ENCODE results near the gene ATG101.

The ATG101 gene

DNA sequence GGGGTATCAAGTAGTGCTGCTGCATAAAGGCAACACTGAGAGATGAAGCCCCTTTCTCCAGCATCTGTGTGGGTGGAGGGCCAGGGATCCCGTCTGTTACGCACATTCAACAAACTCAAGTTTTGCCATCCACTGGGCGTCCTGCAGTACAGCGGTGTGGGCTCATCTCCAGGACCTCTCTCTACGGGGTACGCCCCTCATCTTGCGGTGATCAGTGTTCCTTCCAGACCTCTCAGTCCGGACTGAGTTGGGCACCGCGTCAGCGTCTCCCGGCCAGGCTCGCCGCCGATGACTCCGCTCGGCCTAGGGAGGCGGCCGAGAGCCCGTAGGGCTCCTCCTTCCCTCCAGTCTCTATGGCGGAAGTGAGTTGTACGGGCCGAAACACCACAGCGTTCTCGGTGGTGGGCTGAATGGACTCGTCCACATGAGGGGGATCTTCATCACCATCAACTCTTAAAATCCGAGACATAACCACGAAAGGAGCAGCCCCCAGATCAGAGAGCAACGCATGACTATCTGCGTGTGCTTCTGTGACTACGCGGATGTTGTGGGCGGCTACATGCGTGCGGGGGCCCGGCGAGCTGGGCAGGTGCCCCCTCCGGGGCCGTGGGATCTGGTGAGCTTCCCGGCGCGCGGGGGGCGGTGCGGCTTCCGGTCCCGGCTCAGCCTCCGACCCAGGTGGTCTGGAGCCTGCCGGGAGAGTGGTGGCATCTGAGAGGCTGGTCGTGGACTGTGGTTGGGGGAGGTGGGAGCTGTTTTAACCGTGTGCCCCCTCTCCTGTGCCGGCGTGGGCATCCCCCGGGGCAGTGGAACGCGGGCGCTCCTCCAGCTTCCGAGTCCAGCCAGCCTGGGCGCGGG is at the start of gene ATG101:
Gene ATG101, plus strand, starts transcription at position 652 of the 858 bp plus-strand sequence. CDS start 3,673 bp downstream, outside the sequence.
- TF ChIP-seq GATA3 (IDR thresholded peaks at IDR 0.05; ENCODE audit: low read depth, low read length) = no peak
- TF ChIP-seq GATA2 (IDR thresholded peaks at IDR 0.05; ENCODE audit: low read depth, low read length) = no peak

DNA sequence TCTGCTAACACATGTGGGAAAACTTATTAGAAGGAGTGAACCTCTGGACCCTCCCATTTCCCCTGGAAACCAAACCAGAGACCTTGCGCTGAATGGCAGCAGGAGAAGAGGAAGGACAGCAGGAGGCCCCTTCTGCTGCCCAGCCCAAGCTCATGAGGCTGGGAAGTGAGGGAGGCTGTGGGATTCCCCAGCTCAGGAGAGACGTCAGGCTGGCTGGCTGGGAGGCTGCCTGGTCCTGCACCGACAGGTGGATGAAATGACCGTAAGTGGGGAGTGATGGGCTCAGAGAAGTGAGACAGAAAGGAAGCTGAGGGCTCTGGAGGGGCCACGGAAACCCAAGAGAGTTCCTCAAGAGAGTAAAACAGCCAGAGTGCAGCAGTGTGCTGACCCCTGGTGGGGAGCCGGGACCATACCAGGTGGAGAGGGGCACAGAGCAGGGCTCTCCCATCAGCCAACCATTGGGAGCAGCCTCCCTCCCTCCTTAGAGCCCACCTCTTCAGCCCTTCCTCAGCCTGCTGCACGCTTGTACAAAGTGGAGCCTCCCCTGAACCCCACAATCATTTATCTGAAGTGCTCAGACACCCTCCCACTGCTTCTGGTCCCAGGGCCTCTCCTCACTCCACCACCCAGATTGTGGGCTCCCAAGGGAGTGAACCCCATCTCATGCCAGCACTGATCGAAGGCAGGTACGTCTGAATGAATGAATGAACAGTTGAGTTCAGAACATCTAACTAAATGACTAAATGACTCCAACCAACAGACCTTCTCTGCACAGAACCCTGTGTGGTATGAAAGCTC is 49.0 kb upstream of the ATG101 start:
- TF ChIP-seq GATA3 (IDR thresholded peaks at IDR 0.05; ENCODE audit: low read depth, low read length) = no peak
- TF ChIP-seq GATA2 (IDR thresholded peaks at IDR 0.05; ENCODE audit: low read depth, low read length) = no peak

- TF ChIP-seq GATA2 (IDR thresholded peaks at IDR 0.05; ENCODE audit: low read depth, low read length) = no peak
- TF ChIP-seq GATA3 (IDR thresholded peaks at IDR 0.05; ENCODE audit: low read depth, low read length) = no peak
Measured at GRCh38 chr12:52022841-52023181, 47.0 kb upstream of the ATG101 start.

DNA sequence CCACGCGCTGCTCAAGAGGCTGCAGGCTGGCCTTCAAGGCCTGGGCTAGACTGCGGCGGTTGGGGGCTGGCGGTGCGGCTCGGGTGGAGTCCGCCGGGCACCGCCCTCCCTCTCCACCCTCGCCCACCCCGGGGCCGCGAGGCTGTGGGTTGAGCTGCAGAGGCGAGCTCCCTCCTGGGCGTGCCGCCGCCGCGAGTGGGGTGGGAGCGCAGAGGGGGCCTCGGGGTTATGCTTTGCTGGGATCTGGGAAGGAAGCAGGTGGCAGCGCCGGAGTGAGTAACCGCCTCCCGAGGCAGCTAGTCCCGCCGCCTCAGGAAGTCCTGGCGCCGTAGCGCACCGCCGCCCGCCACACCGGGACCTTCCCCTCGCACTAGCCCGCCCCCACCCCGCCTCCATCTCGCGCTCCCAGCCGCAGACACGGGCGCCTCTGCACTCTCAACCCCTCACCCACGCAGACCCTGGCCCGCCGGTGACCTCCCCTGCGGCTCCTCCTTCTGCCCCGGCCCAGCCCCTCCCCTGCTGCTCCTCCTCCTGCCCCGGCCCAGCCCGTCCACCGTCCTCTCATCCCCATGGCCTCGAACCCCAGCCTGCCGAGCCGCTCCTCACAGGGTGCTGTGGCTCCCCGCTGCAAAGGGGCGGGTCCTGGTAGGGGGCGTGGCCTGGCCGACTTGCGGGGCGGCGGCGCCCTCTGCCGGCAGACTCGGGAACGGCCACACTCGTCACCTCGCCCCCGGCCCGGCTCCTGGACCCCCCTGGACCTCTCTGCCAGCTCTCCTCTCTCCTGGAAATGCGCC is 46.4 kb upstream of the ATG101 start:
- TF ChIP-seq GATA2 (IDR thresholded peaks at IDR 0.05; ENCODE audit: low read depth, low read length) (no peak), GATA3 (IDR thresholded peaks at IDR 0.05; ENCODE audit: low read depth, low read length) (no peak)

DNA sequence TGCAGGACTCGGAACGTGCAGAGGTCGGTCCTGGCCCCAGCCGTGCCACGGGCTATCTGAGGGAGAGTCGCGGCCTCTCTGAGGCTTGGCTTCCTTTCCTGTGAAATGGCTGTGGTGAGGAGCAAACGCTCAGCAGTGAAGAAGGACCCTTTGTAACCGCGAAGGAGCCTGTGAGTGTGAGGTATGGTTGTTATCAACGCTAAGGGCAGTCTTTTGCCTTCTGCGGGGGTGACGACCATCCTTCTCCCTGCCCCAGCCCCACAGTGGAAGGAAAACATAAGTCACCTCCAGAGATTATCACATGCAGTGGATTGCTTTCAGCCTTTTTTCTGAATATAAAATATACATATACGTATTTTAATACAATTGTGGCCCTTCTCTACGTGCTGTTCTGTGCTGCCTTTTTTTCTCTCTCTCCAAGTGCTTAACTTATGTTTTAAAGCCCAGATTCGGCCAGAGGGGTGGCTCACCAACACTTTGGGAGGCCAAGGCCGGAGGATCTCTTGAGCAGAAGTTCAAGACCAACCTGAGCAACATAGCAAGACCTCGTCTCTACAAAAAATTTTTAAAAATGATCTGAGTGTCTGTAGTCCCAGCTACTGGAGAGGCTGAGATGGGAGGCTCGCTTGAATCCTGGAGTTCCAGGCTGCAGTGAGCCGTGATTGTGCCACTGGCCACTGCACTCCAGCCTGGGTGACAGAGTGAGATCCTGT is 45.6 kb upstream of the ATG101 start:
- TF ChIP-seq GATA3 (IDR thresholded peaks at IDR 0.05; ENCODE audit: low read depth, low read length) (no peak), GATA2 (IDR thresholded peaks at IDR 0.05; ENCODE audit: low read depth, low read length) (no peak)

DNA sequence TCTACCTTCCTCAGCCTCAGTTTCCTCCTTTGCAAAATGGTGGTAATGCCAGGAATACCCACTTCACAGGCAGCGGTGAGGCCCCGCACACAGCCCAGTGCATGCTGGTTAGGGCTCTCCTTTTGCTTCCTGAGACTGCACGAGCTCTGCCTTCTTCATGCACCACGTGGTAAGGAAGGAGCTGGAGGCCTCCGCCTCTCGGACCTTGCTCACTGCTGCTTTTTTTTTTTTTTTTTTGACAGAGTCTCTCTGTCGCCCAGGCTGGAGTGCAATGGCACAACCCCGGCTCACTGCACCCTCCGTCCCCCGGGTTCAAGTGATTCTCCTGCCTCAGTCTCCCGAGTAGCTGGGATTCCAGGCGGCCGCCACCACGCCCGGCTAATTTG is 44.9 kb upstream of the ATG101 start:
- TF ChIP-seq GATA2 (IDR thresholded peaks at IDR 0.05; ENCODE audit: low read depth, low read length) = no peak
- no peak for TF ChIP-seq GATA3 (IDR thresholded peaks at IDR 0.05; ENCODE audit: low read depth, low read length)

DNA sequence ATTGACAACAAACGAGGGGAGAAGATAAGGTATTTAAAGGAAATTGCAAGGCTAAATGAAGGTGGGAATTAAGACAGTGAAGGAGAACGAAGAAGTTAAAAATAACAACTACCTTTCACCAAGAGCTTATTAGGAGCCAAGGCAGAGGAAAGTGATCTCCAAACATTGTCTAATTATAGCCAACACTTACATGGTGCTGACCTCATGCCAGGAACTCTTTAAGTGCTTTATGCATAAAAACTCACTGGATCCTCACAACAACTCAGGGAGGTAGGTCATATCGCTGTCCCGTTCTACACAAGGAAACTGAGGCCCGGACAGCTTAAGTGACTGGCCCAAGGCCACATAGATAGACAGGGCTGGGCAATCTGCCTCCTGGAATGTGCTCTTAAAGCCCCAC is 43.5 kb upstream of the ATG101 start:
- TF ChIP-seq GATA3 (IDR thresholded peaks at IDR 0.05; ENCODE audit: low read depth, low read length) (no peak), GATA2 (IDR thresholded peaks at IDR 0.05; ENCODE audit: low read depth, low read length) (no peak)

- TF ChIP-seq GATA3 (IDR thresholded peaks at IDR 0.05; ENCODE audit: low read depth, low read length) = no peak
- no peak for TF ChIP-seq GATA2 (IDR thresholded peaks at IDR 0.05; ENCODE audit: low read depth, low read length)
Measured at GRCh38 chr12:52027085-52027843, 42.5 kb upstream of the ATG101 start.

DNA sequence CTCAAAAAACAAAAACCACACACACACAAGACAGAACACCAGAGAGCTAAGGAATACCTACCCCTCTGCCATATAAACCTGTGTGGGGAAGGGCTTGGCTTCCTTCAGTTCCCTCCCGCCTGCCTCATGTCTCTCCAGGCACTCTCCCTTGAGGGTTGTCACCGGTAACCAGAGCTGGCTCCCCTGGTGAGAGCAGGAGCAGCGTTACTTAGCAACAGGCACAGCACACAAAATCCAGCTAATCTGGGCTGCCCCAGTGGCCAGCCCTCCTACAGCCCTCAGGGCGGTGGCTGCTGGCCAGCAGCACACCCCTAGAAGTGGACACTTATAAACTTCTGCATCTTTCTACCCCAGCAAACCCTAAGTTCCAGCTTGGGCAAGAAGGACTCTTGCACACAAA is 40.1 kb upstream of the ATG101 start:
- TF ChIP-seq GATA2 (IDR thresholded peaks at IDR 0.05; ENCODE audit: low read depth, low read length) = no peak
- TF ChIP-seq GATA3 (IDR thresholded peaks at IDR 0.05; ENCODE audit: low read depth, low read length) = no peak

DNA sequence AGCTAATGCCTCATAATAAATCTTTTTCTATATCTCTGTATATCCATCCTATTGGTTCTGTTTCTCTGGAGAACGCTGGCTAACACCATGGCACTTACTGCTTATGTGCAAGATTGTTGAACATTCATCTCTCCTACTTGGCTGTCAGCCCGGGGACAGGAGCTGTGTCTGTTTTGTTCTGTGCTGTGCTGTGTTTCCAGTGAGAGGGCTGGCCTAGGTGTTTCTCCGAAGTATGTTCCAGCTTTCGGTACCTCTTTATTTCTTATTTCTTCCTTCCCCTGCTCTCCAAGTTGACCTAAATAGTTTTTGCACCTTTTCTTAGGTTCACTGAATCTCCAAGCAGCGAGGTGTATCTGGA is 37.4 kb upstream of the ATG101 start:
- no peak for TF ChIP-seq GATA2 (IDR thresholded peaks at IDR 0.05; ENCODE audit: low read depth, low read length)
- TF ChIP-seq GATA3 (IDR thresholded peaks at IDR 0.05; ENCODE audit: low read depth, low read length) = no peak

DNA sequence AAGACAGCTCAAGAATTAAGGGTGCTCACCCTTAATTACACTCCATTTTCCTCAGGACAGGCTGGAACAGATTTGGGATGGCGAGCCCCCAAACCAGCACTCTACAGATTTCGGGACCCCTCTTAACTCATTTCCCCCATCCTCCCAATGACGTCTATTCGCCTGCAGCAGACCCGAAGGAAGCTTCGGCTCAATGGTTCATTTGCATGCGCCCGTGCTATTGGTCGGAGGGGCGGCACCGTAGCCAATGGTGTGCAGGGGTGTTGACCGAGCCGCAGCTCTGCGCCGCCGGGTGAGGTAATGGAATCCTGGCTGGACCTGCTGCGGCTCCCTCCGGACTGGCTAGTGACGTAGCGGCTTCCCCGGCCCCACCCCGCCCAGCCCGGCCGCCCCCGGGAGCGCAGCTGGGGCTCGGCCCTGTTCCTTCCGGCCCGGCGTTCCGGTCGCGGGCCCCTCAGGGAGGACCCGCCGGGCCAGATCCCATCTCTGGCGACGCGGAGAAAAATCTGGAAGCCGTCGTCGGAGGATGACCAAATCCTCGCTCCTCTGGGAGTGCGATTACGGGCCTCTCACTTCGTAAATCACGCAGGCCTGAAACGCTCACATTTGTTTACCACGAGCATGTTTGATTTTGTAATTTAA is 36.9 kb upstream of the ATG101 start:
- TF ChIP-seq GATA3 (IDR thresholded peaks at IDR 0.05; ENCODE audit: low read depth, low read length) = no peak
- TF ChIP-seq GATA2 (IDR thresholded peaks at IDR 0.05; ENCODE audit: low read depth, low read length) = peak; percentile 67

DNA sequence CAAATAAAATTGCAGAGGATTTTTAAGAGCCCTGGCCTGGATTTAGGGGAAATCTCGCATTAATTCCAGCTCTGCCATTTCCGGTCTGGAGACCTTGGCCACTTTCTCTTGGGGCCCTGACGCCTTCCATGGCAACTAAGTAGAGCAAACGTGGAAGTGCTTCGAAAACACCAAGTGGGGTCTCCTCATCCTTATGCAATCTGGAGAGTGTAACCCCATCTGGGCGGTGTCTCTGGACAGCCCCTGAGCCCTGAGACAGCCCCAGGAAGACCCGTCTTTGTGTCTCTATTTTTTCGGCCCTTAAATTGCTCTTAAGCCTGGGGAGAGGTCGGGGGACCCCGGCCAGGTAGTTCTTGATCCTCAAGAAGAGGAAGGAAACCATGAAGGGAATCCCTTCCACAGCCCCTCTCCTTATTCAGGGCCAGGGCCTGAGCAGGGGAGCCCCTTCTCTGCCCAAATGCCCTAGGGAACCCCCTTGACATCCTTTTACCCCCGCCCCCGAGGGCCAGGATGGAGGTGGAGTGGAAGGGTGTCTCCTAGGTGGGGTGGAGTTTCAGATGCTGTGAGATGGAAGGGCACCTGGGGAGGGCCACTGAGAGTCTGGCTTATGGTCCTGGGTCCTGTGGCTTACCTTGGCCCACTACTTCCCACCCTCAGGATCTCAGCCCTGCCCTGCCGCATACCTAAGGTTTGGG is 36.2 kb upstream of the ATG101 start:
- no peak for TF ChIP-seq GATA3 (IDR thresholded peaks at IDR 0.05; ENCODE audit: low read depth, low read length)
